Calu3 (cell line): ENCODE measurements around the gene MORF4L2. TPM values are rescaled to one million over a fixed set of nuclear protein-coding genes. Genes with fewer than 3 reads are reported as not detected.
A peak's percentile ranks its signal among the peaks of the same experiment; 100 is the strongest.

ENCODE experiments used
- Bru-seq: library from RNA; stranded (reverse); fragments of 400-500 nt; gene quantifications from one replicate; lab custom pipeline; 2021; lab: Mats Ljungman, UMichigan
- BruChase-seq, 2 experiments: library from RNA; stranded (reverse); fragments of 400-500 nt; gene quantifications; one replicate each; lab custom pipeline; 2021; lab: Mats Ljungman, UMichigan
- BruUV-seq: library from RNA; stranded (reverse); fragments of 400-500 nt; replicated peaks from 2 replicates; lab custom pipeline; 2021; lab: Mats Ljungman, UMichigan
- CTCF ChIA-PET: fragments of 300-600 bp; sonication (Branson Sonifier 250); formaldehyde crosslinking; loops from one replicate; lab custom pipeline; 2022; ENCODE audit warnings: antibody characterized with exemption; lab: Charles Lee
- DNase-seq: peaks from one replicate; pipeline ENCODE4 v3.0.0; 2022
- H3K27ac Mint-ChIP-seq: one replicate; pipeline ENCODE4 v1.8.0; 2022; ENCODE audit warnings: mixed read lengths; ENCODE audit not compliant: unreplicated experiment
- H3K27me3 Mint-ChIP-seq: one replicate; pipeline ENCODE4 v1.8.0; 2022; ENCODE audit warnings: mixed read lengths; ENCODE audit not compliant: unreplicated experiment
- H3K36me3 Mint-ChIP-seq: one replicate; pipeline ENCODE4 v1.8.0; 2022; ENCODE audit warnings: mild to moderate bottlenecking, moderate library complexity, mixed read lengths; ENCODE audit not compliant: insufficient read depth, unreplicated experiment
- H3K4me1 Mint-ChIP-seq: one replicate; pipeline ENCODE4 v1.8.0; 2022; ENCODE audit warnings: mild to moderate bottlenecking, low read depth, mixed read lengths; ENCODE audit not compliant: unreplicated experiment
- H3K4me3 Mint-ChIP-seq: one replicate; pipeline ENCODE4 v1.8.0; 2022; ENCODE audit warnings: mild to moderate bottlenecking, low read depth, moderate library complexity, mixed read lengths; ENCODE audit not compliant: unreplicated experiment
- H3K9me3 Mint-ChIP-seq: one replicate; pipeline ENCODE4 v1.8.0; 2022; ENCODE audit warnings: low read depth, mixed read lengths; ENCODE audit not compliant: unreplicated experiment
- CTCF ChIP-seq: fragments of 200-600 bp; IDR thresholded peaks from one replicate; pipeline ENCODE4 v1.8.0; 2022; ENCODE audit warnings: antibody characterized with exemption; ENCODE audit not compliant: unreplicated experiment
- intact Hi-C: fragments of 100-400 bp; cut with micrococcal nuclease; formaldehyde crosslinking; loops from one replicate; pipeline ENCODE4 v1.10.0; 2022; ENCODE audit not compliant: unreplicated experiment
- long read RNA-seq: library from polyadenylated mRNA; stranded (forward); transcript quantifications from one replicate; pipeline ENCODE4 v2.0.0, GENCODE V29; 2022
- total RNA-seq: library from RNA; stranded (reverse); gene quantifications from 2 replicates; pipeline ENCODE4 v1.2.3, GENCODE V29; 2022

Gene MORF4L2
- total RNA-seq (388 and 438 TPM in 2 replicates), Bru-seq, nascent RNA (percentile 99 among the genes with signal in this experiment), BruChase-seq, experiment 1, labeled RNA remaining after a 6-hour chase (percentile 99 among the genes with signal in this experiment), BruChase-seq, experiment 2, labeled RNA remaining after a 2-hour chase (percentile 99 among the genes with signal in this experiment)
- long read RNA-seq, transcript MORF4L2-209 (5 exons, 869 nt) = minor isoform, 27 of 410 reads
- long read RNA-seq, transcript MORF4L2-201 (4 exons, 1,824 nt) = minor isoform, 14 of 410 reads
- long read RNA-seq, transcript MORF4L2-215 (4 exons, 451 nt) = major isoform, 145 of 410 reads
- long read RNA-seq, transcript MORF4L2-203 (4 exons, 1,983 nt) = minor isoform, 102 of 410 reads
- long read RNA-seq, partial matches to known transcripts = 9 of 410 reads
- long read RNA-seq, other reads (novel, unspliced or antisense) = 68 of 410 reads

DNA sequence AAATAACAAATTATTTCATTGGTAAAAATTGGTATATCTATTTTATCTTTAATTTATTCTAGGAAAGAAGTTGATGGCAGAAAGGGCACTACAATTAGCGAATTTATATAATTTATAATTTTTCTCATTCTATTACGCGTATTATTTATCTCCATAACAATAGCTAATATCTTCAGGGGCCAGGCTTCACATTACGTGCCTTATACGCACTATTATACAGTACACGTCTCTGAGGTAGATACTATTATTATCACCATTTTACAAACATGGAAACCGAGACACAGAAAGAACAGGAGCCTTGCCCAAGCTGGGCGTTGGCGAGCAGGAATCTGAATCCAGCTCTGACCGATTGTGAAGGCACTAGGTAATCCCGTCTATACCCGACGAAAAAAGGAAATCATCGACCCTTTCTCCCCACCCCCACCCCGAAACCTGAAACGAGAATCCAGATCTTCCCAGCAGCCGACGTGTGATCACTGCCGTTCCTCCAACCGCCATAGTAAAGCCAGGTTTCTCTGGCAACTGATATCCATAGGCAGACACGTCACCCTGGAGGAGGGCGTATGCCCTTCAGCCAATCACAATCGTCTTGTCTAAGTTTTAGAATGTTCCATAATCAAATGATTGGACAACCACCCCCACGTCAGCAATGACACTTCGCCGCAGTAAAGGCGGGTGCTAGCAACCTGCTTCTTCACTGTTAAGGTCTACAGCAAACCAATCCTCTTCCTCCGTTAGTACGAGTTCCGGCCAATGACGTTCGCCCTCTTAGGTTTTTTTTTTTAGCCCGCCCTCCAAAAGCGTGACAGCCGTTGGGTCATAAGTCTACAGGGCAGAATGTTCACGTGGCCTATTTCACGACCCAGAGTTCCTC is at the start of gene MORF4L2:
MORF4L2 (minus strand) TSS at position 501 of the 874 bp plus-strand sequence. CDS start 9,672 bp downstream, outside the sequence.
- intact Hi-C loops = loop anchor here (5.0 kb wide), 2 partner anchors 59 to 154 kb away; partner anchors contain the start of gene TCEAL1
- H3K27ac Mint-ChIP-seq = no peak within 1 kb of the TSS
- CTCF ChIA-PET = interaction anchor here (0.7 to 1.0 kb wide), 7 partner anchors 30 to 1799 kb away, joined by 3 to 6 read pairs (median 3); no protein-coding TSS in a partner anchor
- peak; percentile 88 for DNase-seq
- BruUV-seq = TSS peak; percentile 46
- H3K9me3 Mint-ChIP-seq = no peaks in the 10 kb centered on the region
- TF ChIP-seq CTCF = no peak
- peaks cover 7% of the 10 kb centered on the region for H3K4me1 Mint-ChIP-seq
- no peak within 1 kb of the TSS for H3K4me3 Mint-ChIP-seq
- H3K36me3 Mint-ChIP-seq = peaks cover 30% of the 10 kb centered on the region
- no peaks in the 10 kb centered on the region for H3K27me3 Mint-ChIP-seq

GRCh38 chrX:103734125-103734760 is 47.7 kb upstream of the MORF4L2 start:
- Mint-ChIP-seq H3K27me3 (peaks cover 93% of the 10 kb centered on the region), H3K9me3 (no peaks in the 10 kb centered on the region), H3K4me1 (no peaks in the 10 kb centered on the region), H3K4me3 (no peak overlapping the region), H3K27ac (no peak overlapping the region), H3K36me3 (no peaks in the 10 kb centered on the region)
- no TSS peak for BruUV-seq
- CTCF ChIA-PET = no interaction called here
- intact Hi-C loops = no loop called here
- DNase-seq = no peak
- no peak for TF ChIP-seq CTCF

DNA sequence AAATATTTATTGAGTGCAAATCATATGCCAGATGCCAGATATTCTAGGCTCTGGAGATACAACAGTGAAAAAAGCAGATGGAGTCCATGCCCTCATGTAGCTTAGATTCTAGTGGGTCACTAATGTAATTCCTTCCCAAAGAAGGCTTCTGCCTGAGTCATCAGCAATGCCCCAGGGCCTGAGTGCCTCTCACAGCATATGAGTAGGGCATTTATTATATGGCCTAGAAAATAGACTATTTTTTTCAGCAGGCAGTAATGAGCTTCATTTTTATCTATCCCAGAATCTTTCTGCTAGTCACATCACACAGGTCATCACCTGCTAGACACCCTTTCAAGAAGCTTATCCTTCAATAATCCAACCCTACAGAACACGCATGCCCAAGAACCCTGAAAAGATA is 46.5 kb upstream of the MORF4L2 start:
- CTCF ChIA-PET = no interaction called here
- Mint-ChIP-seq H3K4me1 (no peaks in the 10 kb centered on the region), H3K27ac (no peak overlapping the region), H3K4me3 (no peak overlapping the region), H3K9me3 (no peaks in the 10 kb centered on the region), H3K27me3 (peaks cover 93% of the 10 kb centered on the region), H3K36me3 (no peaks in the 10 kb centered on the region)
- TF ChIP-seq CTCF = no peak
- BruUV-seq = no TSS peak
- intact Hi-C loops = no loop called here
- DNase-seq = no peak
